ENCODE results near the gene MLLT10. TPM values are rescaled to one million over a fixed set of nuclear protein-coding genes. Genes with fewer than 3 reads are reported as not detected.
A peak's percentile ranks its signal among the peaks of the same experiment; 100 is the strongest.

The MLLT10 gene
- total RNA-seq, 4 donors from 2014 or later = 23.5 to 39.7 (median 30.2) TPM

- WGBS = 31% methylated on average over 16 of the region's 39 CpGs
- no peaks in the 10 kb centered on the region for H3K9me3 ChIP-seq
- peak overlapping the region; percentile 52 to 63 (median 57) for H3K4me3 ChIP-seq
- intact Hi-C loops (cut with DNase I) = no loop called here
- H3K27me3 ChIP-seq = no peaks in the 10 kb centered on the region
- H3K36me3 ChIP-seq = no peaks in the 10 kb centered on the region
- peaks cover 9 to 34% (median 32%) of the 10 kb centered on the region in 4 donors for H3K4me1 ChIP-seq
- H3K27ac ChIP-seq (replicated peaks in 1 of 4) = peak overlapping the region; percentile 23 to 48 (median 36)
- TF ChIP-seq POLR2A (IDR thresholded peaks at IDR 0.05; ENCODE audit: low read depth) (no peak), POLR2AphosphoS5 (IDR thresholded peaks at IDR 0.05) (no peak), CTCF (IDR thresholded peaks at IDR 0.05) (no peak), EP300 (IDR thresholded peaks at IDR 0.05) (no peak)
- no peak for DNase-seq (ENCODE audit: extremely low spot score)
Observed at GRCh38 chr10:21510241-21511094, 23.6 kb upstream of the MLLT10 start.

- H3K4me1 ChIP-seq = peaks cover 12 to 41% (median 39%) of the 10 kb centered on the region in 4 donors
- no peak overlapping the region for H3K4me3 ChIP-seq
- TF ChIP-seq POLR2AphosphoS5 (IDR thresholded peaks at IDR 0.05) (no peak), EP300 (IDR thresholded peaks at IDR 0.05) (no peak), CTCF (IDR thresholded peaks at IDR 0.05) (no peak), POLR2A (IDR thresholded peaks at IDR 0.05; ENCODE audit: low read depth) (no peak)
- no peak for DNase-seq (ENCODE audit: extremely low spot score)
- H3K9me3 ChIP-seq = no peaks in the 10 kb centered on the region
- 94% methylated on average over 2 of the region's 2 CpGs for WGBS
- no peak overlapping the region for H3K27ac ChIP-seq (replicated peaks in 1 of 4)
- H3K36me3 ChIP-seq = no peaks in the 10 kb centered on the region
- intact Hi-C loops (cut with DNase I) = no loop called here
- H3K27me3 ChIP-seq = no peaks in the 10 kb centered on the region
Observed at GRCh38 chr10:21511095-21511570, 22.9 kb upstream of the MLLT10 start.

- H3K4me3 ChIP-seq = no peak overlapping the region
- intact Hi-C loops (cut with DNase I) = no loop called here
- no peaks in the 10 kb centered on the region for H3K27me3 ChIP-seq
- no peak overlapping the region for H3K27ac ChIP-seq (replicated peaks in 1 of 4)
- TF ChIP-seq EP300 (IDR thresholded peaks at IDR 0.05) = no peak
- no peak for TF ChIP-seq CTCF (IDR thresholded peaks at IDR 0.05)
- TF ChIP-seq POLR2A (IDR thresholded peaks at IDR 0.05; ENCODE audit: low read depth) = no peak
- no peak for TF ChIP-seq POLR2AphosphoS5 (IDR thresholded peaks at IDR 0.05)
- no peaks in the 10 kb centered on the region for H3K36me3 ChIP-seq
- DNase-seq (ENCODE audit: extremely low spot score) = no peak
- H3K9me3 ChIP-seq = no peaks in the 10 kb centered on the region
- 83% methylated on average over 3 of the region's 3 CpGs for WGBS
- H3K4me1 ChIP-seq = peaks cover 12 to 44% (median 42%) of the 10 kb centered on the region in 4 donors
Observed at GRCh38 chr10:21511946-21512572, 22.0 kb upstream of the MLLT10 start.

GRCh38 chr10:21512573-21513404 is 21.2 kb upstream of the MLLT10 start:
- Histone ChIP-seq H3K9me3 (no peaks in the 10 kb centered on the region), H3K4me1 (peaks cover 12 to 48% (median 46%) of the 10 kb centered on the region in 4 donors), H3K27me3 (no peaks in the 10 kb centered on the region), H3K4me3 (no peak overlapping the region), H3K36me3 (no peaks in the 10 kb centered on the region), H3K27ac (replicated peaks in 1 of 4) (no peak overlapping the region)
- 91% methylated on average over 2 of the region's 2 CpGs for WGBS
- no peak for DNase-seq (ENCODE audit: extremely low spot score)
- TF ChIP-seq POLR2A (IDR thresholded peaks at IDR 0.05; ENCODE audit: low read depth) = no peak
- no peak for TF ChIP-seq EP300 (IDR thresholded peaks at IDR 0.05)
- TF ChIP-seq POLR2AphosphoS5 (IDR thresholded peaks at IDR 0.05) = no peak
- no peak for TF ChIP-seq CTCF (IDR thresholded peaks at IDR 0.05)
- intact Hi-C loops (cut with DNase I) = no loop called here

Data from esophagus muscularis mucosa (tissue), 4 donors.